RCC 7860 (cell line): ENCODE results near the gene LMX1B.
"Not testable (repeated sequence)": the region's sequence is repeated elsewhere in the genome, so short reads cannot be mapped to it uniquely, and the experiment has no call there.

ENCODE experiments used
- DNase-seq: peaks from one replicate; pipeline ENCODE4 v3.0.0-alpha.2; 2015; ENCODE audit warnings: low spot score
- FAIRE-seq: peaks from 2 replicates; lab custom pipeline; 2012; peaks lifted over from hg19 to GRCh38; lab: Jason Lieb, UNC

The LMX1B gene

GRCh38 chr9:126613651-126614050, at the start of gene LMX1B:
LMX1B (plus strand) TSS chr9:126613928; CDS start chr9:126614450, 522 bp downstream.
- FAIRE-seq, result no peak
- no peak for DNase-seq

- FAIRE-seq, result no peak
These were observed 49.6 kb upstream of the LMX1B start for GRCh38 chr9:126564128-126564527.

DNA sequence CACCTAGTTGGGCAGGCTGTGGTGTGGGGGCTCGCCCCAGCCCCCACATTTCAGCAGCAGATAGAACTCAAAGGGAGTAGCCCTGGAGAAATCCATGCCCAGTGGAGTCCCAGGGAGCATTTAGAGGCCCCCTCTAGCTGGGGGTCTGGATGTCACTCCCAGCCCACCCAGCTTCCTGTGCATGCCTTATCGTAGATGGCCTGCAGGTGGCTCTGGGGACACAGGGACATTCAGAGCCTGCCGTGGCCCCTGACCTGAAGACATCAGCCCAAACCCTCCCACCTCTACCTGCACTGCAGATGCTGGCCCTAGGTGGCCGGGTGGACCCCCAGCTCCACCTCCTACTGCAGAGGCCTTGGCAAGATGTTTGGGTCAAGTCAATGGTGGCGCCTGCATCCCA, 49.0 kb upstream of the LMX1B start:
- no peak for DNase-seq
- FAIRE-seq, result no peak

More at GRCh38 chr9:126564128-126564527, 49.6 kb upstream of the LMX1B start:
- no peak for DNase-seq

DNA sequence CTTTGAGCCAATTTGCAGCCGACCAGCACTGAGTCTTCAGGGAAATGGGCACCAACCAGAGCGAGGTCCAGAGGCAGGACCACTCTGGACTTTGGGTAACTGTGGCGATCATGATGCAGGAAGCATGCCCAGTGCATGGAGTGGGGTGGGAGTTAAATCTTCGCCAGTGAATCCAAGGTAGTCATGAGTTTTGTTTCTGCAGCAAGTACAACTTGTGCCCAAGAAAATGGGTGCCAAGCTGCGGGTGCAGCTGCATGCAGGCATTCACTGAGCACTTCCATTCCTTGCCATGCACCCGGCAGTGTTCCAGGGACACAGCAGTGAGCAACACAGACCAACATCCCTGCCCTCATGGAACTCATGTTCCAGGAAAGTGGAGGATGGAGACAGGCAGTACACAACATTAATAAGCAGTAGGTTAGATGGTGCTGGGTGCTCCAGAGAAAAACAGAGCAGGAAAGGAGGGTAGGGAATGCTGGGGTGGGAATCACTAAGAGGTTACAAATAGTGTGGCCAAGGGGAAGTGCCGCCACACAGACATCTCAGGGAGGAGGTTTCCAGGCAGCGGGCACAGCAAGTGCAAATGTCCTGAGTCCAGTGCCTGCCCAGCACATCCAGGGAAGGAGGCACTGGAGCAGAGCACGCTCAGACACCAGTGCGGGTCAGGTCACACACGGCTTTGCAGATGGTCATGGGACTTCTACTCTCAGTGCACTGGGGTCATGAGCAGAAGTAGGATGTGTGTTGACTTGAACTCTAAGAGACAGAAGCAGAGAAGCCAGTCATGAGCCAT, 48.2 kb upstream of the LMX1B start:
- FAIRE-seq, result no peak

DNA sequence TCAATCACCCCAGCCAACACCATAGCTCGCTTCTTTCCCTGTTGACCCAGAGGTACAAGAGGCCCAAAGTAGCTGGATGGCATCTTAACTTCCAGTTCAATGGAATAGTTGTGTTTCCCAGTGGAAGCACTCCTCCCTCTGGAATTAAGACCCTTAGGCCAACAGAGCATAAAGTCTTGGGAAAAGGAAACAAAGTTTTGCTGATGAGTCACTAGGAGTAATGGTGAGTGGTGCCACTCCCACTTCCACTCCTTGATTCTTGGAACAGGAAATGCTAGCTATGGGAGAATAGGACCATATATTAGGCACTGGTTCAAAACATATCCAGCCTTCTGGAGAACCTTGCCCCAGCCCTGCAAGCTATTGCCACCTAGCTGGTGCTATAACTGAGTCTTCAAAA, 44.7 kb upstream of the LMX1B start:
- FAIRE-seq, result no peak
- DNase-seq, result peak; percentile 33

More for the DNA sequence above, 48.2 kb upstream of the LMX1B start:
- DNase-seq, result no peak

- DNase-seq (no peak), FAIRE-seq (no peak)
These were observed 35.7 kb upstream of the LMX1B start for GRCh38 chr9:126578029-126578428.

GRCh38 chr9:126580319-126580718, 33.4 kb upstream of the LMX1B start:
- FAIRE-seq, result not testable (repeated sequence)

DNA sequence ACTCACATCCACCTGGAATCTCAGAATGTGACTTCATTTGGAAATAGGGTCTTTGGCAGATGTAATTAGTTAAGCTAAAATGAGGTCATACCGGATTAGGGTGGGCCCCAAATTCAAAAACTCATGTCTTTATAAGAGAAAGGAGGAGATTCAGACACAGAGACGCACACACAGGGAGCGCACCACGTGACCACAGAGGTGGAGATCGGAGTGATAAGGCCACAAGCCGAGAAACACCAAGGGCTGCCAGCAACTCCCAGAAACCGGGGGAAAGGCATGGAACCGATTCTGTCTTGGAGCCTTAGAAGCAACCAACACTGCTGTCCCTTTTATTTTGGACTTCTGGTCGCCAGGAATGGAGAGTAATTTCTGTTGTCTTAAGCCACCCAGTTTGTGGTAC, 31.8 kb upstream of the LMX1B start:
- DNase-seq, result no peak
- no peak for FAIRE-seq

More at GRCh38 chr9:126580319-126580718, 33.4 kb upstream of the LMX1B start:
- not testable (repeated sequence) for DNase-seq

DNA sequence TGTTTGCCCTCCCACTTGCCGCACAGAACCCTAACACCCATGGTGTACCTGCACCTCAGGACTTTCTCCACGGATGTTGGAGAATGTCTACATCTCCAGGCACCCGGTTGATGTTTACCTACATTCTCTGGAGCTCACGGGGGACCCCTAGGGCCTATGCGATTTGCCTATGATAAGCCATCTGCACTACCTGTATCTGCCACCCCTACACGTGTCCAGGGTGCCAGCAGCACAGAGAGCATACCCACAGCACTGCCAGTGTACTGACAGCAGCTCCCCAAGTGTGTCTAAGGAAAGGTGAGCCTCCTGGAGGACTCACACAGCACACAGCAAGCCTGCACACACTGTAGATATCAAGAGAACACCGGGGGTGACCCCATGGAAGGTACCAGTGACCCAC, 31.3 kb upstream of the LMX1B start:
- no peak for FAIRE-seq
- no peak for DNase-seq

- DNase-seq (no peak), FAIRE-seq (no peak)
These were observed 30.5 kb upstream of the LMX1B start for GRCh38 chr9:126583144-126583760.

GRCh38 chr9:126584611-126585010, 29.1 kb upstream of the LMX1B start:
- FAIRE-seq, result no peak

GRCh38 chr9:126586236-126586635, 27.5 kb upstream of the LMX1B start:
- DNase-seq (no peak), FAIRE-seq (no peak)

More at GRCh38 chr9:126584611-126585010, 29.1 kb upstream of the LMX1B start:
- no peak for DNase-seq

DNA sequence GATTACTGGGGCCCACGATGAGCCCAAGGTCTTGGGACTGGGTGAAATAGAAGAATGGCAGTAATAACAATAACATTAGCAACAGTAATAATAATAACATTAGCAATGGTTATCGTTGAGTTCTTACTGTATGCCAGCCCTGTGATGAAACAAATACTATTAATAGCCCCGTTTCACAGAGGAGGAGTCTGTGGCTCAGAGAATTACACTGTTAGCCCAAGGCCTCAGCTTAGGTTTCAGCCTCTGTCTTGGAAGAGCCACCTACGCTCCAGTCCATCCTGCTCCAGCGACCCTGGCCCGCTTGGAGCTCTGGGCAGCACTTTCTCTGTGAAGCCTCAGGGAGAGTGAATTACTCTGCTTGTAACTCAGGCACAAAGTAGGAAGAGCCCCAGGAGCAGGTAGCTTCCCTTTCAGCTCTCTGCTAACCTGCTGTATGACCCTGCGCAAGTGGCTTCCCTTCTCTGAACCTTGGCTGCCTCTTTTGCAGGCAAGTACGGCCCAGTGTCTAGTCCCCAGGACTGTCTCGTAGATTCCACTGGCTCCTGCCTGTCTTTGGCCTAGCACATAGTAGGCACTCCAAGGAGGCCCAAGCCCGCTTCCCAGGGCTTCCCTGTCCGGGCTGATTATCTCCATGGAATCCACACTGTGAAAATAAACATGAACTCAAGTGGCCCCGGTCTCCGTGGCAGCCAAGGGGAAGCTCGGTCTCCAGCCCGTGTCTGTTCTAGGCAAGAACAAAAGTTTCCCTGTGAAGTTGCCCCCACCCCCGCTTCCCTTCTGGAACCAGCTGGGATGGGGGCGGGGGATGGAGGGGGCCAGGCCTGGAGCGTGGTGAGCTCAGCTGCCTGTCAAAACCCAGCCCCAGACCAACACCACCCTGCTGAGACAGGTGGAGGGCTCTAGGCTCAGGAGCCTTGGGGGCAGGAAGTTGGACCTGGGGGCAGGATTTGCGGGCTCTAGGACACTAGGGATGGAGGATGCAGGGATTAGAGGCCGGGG, 26.2 kb upstream of the LMX1B start:
- no peak for DNase-seq
- FAIRE-seq, result no peak

DNA sequence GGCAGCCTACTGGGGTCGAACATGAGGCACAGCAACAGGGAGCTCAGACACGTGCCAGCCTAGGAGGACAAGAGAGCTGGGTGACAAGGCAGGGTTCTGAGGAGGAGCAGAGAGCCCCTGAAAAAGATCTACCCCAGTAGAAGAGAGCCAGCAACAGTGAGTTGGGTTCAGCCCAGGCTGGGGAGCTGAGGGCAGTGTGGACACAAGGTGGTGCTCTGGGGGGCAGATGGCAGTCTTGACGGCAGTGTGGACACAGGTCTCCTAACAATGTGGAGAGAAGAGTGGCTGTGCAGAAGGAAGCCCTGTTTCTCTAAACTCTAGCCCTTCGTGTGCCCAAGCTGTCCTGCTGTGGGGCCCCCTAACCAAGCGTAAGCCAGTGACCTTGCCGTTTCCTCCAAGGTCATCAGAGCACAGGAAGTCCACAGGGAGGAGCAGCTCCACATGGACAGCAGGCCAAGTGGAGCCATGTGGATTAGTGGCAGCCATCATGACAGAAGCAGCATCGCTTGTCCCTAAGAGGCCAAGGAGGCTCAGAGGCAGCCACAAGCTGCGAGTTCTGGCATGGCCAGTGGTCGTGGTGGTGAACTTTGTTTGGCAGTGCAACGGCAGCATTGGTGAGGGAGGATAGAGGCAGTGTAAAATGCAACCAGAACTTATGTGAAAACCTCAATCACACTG, 25.1 kb upstream of the LMX1B start:
- DNase-seq (no peak), FAIRE-seq (no peak)

- FAIRE-seq (no peak), DNase-seq (no peak)
These were observed 24.4 kb upstream of the LMX1B start for GRCh38 chr9:126589349-126589748.

DNA sequence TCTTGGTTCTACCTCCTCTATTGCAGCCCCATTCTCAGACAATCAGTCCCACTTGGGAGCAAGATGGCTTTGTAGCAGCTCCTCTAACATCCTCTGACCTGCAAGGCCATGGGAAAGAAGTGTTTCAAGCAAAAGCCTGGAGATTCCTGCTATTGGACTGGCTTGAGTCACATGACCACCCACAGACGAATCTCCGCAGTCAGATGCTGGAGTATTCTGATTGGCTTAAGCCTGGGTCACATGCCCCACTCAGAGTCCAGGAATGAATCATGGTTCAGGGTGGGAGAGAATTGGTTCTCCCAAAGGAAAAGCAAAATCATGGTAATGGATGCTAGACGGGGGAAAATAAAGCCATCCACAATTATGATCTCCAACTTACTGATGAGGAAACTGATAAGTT, 22.6 kb upstream of the LMX1B start:
- FAIRE-seq (no peak), DNase-seq (no peak)

DNA sequence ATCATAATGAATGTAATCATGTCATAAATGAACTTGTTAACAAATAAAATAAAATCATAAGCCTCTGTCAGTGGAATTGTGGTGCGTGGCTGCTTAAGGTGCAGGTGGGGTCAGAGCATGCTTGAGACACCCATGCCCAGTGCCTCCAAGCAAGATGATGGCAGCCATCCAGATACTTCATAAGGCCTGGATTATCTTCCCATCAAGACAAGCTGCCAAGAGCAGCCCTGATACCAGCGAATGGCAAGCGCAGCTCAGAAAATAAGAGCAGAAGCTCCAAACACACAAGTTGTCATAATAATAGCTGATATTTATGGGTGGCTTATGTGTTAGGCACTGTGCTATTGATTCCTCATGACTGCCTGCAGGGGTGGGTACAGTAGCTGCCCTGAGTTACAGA, 21.8 kb upstream of the LMX1B start:
- DNase-seq (no peak), FAIRE-seq (no peak)

- no peak for DNase-seq
- FAIRE-seq, result no peak
These were observed 21.3 kb upstream of the LMX1B start for GRCh38 chr9:126592461-126592860.

DNA sequence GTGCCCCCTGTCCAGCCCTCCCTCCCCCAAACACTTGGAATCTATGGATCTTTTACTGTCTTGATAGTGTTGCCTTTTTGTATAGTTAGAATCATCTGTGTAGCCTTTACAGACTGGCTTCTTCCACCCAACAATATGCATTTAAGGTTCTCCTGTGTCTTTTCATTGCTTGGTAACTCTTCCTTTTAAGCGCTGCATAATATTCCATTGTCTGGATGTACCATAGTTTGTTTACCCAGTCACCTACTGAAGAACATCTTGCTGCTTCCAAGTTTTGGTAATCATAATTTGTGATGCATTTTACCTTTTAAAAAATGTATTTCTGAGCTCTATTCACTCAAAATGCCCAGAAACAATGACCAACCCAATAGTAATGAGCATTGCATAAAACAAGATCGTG, 17.7 kb upstream of the LMX1B start:
- no peak for FAIRE-seq
- DNase-seq, result no peak

GRCh38 chr9:126599047-126599650, 14.6 kb upstream of the LMX1B start:
- no peak for FAIRE-seq
- DNase-seq, result no peak
